ENCODE measurements around the gene MAU2. TPM values are rescaled to one million over a fixed set of nuclear protein-coding genes. Genes with fewer than 3 reads are reported as not detected.

MAU2 gene
- total RNA-seq, 1 donor from 2014 or later, result 37.0 TPM

GRCh38 chr19:19285686-19286085 lies 34.9 kb upstream of the MAU2 start:
- no peak for TF ChIP-seq CTCF (IDR thresholded peaks at IDR 0.05; ENCODE audit: insufficient read depth, low read depth, low read length)
- TF ChIP-seq EZH2 (IDR thresholded peaks at IDR 0.05; ENCODE audit: insufficient read depth, low read length), result no peak
- H3K4me2 ChIP-seq (ENCODE audit: low read length), result no peak overlapping the region
- H3K9me3 ChIP-seq (ENCODE audit: insufficient read depth, low read depth, low read length), result no peaks in the 10 kb centered on the region
- no peak overlapping the region for H3K27ac Mint-ChIP-seq (ENCODE audit: unreplicated experiment)
- DNase-seq (ENCODE audit: low read depth) (no peak), FAIRE-seq (no peak)
- H3K4me3 ChIP-seq (ENCODE audit: insufficient read depth, low read depth, low read length), result no peak overlapping the region
- H3K27ac ChIP-seq (ENCODE audit: low read depth, low read length), result no peak overlapping the region
- H3K9me3 Mint-ChIP-seq (ENCODE audit: unreplicated experiment), result peaks cover 2% of the 10 kb centered on the region
- H3K27me3 Mint-ChIP-seq (ENCODE audit: low read depth, unreplicated experiment), result no peaks in the 10 kb centered on the region
- no peak overlapping the region for H3K4me3 Mint-ChIP-seq (ENCODE audit: unreplicated experiment)
- no peaks in the 10 kb centered on the region for H3K4me1 Mint-ChIP-seq (ENCODE audit: low read depth, unreplicated experiment)
- peaks cover 16% of the 10 kb centered on the region for H3K36me3 ChIP-seq (ENCODE audit: insufficient read depth, low read length)
- no peaks in the 10 kb centered on the region for H3K79me2 ChIP-seq (ENCODE audit: insufficient read depth, low read length)
- no peak overlapping the region for H3K9ac ChIP-seq (ENCODE audit: low read length)
- no peaks in the 10 kb centered on the region for H3K4me1 ChIP-seq (ENCODE audit: insufficient read depth, low read length)
- H2AFZ ChIP-seq (ENCODE audit: low read depth, low read length), result no peak overlapping the region
- no peaks in the 10 kb centered on the region for H4K20me1 ChIP-seq (ENCODE audit: insufficient read depth, low read length)
- no peaks in the 10 kb centered on the region for H3K27me3 ChIP-seq (ENCODE audit: insufficient read depth, low read length)
- H3K36me3 Mint-ChIP-seq (ENCODE audit: low read depth, unreplicated experiment), result peaks cover 9% of the 10 kb centered on the region

GRCh38 chr19:19292607-19293006 lies 28.0 kb upstream of the MAU2 start:
- Mint-ChIP-seq H3K27ac (ENCODE audit: unreplicated experiment) (no peak overlapping the region), H3K9me3 (ENCODE audit: unreplicated experiment) (no peaks in the 10 kb centered on the region), H3K36me3 (ENCODE audit: low read depth, unreplicated experiment) (peaks cover 22% of the 10 kb centered on the region), H3K4me3 (ENCODE audit: unreplicated experiment) (no peak overlapping the region), H3K27me3 (ENCODE audit: low read depth, unreplicated experiment) (no peaks in the 10 kb centered on the region), H3K4me1 (ENCODE audit: low read depth, unreplicated experiment) (no peaks in the 10 kb centered on the region)
- Histone ChIP-seq H3K4me1 (ENCODE audit: insufficient read depth, low read length) (no peaks in the 10 kb centered on the region), H2AFZ (ENCODE audit: low read depth, low read length) (no peak overlapping the region), H3K9ac (ENCODE audit: low read length) (no peak overlapping the region), H3K27ac (ENCODE audit: low read depth, low read length) (no peak overlapping the region), H3K4me3 (ENCODE audit: insufficient read depth, low read depth, low read length) (no peak overlapping the region), H3K9me3 (ENCODE audit: insufficient read depth, low read depth, low read length) (no peaks in the 10 kb centered on the region), H3K4me2 (ENCODE audit: low read length) (no peak overlapping the region), H3K36me3 (ENCODE audit: insufficient read depth, low read length) (peaks cover 13% of the 10 kb centered on the region), H3K27me3 (ENCODE audit: insufficient read depth, low read length) (no peaks in the 10 kb centered on the region), H3K79me2 (ENCODE audit: insufficient read depth, low read length) (no peaks in the 10 kb centered on the region), H4K20me1 (ENCODE audit: insufficient read depth, low read length) (no peaks in the 10 kb centered on the region)
- DNase-seq (ENCODE audit: low read depth), result no peak
- no peak for FAIRE-seq
- TF ChIP-seq EZH2 (IDR thresholded peaks at IDR 0.05; ENCODE audit: insufficient read depth, low read length) (no peak), CTCF (IDR thresholded peaks at IDR 0.05; ENCODE audit: insufficient read depth, low read depth, low read length) (no peak)

GRCh38 chr19:19294914-19295313 lies 25.7 kb upstream of the MAU2 start:
- H2AFZ ChIP-seq (ENCODE audit: low read depth, low read length), result no peak overlapping the region
- H3K27ac ChIP-seq (ENCODE audit: low read depth, low read length), result no peak overlapping the region
- no peak overlapping the region for H3K4me2 ChIP-seq (ENCODE audit: low read length)
- Mint-ChIP-seq H3K4me3 (ENCODE audit: unreplicated experiment) (no peak overlapping the region), H3K9me3 (ENCODE audit: unreplicated experiment) (no peaks in the 10 kb centered on the region), H3K36me3 (ENCODE audit: low read depth, unreplicated experiment) (peaks cover 23% of the 10 kb centered on the region), H3K27me3 (ENCODE audit: low read depth, unreplicated experiment) (no peaks in the 10 kb centered on the region), H3K27ac (ENCODE audit: unreplicated experiment) (no peak overlapping the region), H3K4me1 (ENCODE audit: low read depth, unreplicated experiment) (no peaks in the 10 kb centered on the region)
- H3K9ac ChIP-seq (ENCODE audit: low read length), result no peak overlapping the region
- no peaks in the 10 kb centered on the region for H3K27me3 ChIP-seq (ENCODE audit: insufficient read depth, low read length)
- TF ChIP-seq EZH2 (IDR thresholded peaks at IDR 0.05; ENCODE audit: insufficient read depth, low read length) (no peak), CTCF (IDR thresholded peaks at IDR 0.05; ENCODE audit: insufficient read depth, low read depth, low read length) (no peak)
- DNase-seq (ENCODE audit: low read depth) (no peak), FAIRE-seq (no peak)
- H3K9me3 ChIP-seq (ENCODE audit: insufficient read depth, low read depth, low read length), result no peaks in the 10 kb centered on the region
- no peaks in the 10 kb centered on the region for H4K20me1 ChIP-seq (ENCODE audit: insufficient read depth, low read length)
- peaks cover 10% of the 10 kb centered on the region for H3K36me3 ChIP-seq (ENCODE audit: insufficient read depth, low read length)
- H3K79me2 ChIP-seq (ENCODE audit: insufficient read depth, low read length), result no peaks in the 10 kb centered on the region
- no peak overlapping the region for H3K4me3 ChIP-seq (ENCODE audit: insufficient read depth, low read depth, low read length)
- H3K4me1 ChIP-seq (ENCODE audit: insufficient read depth, low read length), result no peaks in the 10 kb centered on the region
